ENCODE data around the gene ITGA7.

The ITGA7 gene

GRCh38 chr12:55707841-55708694 is at the start of gene ITGA7:
Gene ITGA7 (minus strand): TSS chr12:55707904. CDS start chr12:55707682, 222 bp downstream.
- peak; percentile 37 to 70 for DNase-seq (ENCODE audit: low read depth in 2 of 2)

GRCh38 chr12:55755246-55755645 is 47.5 kb upstream of the ITGA7 start:
- no peak for DNase-seq (ENCODE audit: low read depth in 2 of 2)

- DNase-seq (ENCODE audit: low read depth in 2 of 2): no peak
These were observed 40.7 kb upstream of the ITGA7 start for GRCh38 chr12:55748230-55748993.

GRCh38 chr12:55746913-55747231 is 39.2 kb upstream of the ITGA7 start:
- DNase-seq (ENCODE audit: low read depth in 2 of 2): no peak

GRCh38 chr12:55746174-55746912 is 38.6 kb upstream of the ITGA7 start:
- no peak for DNase-seq (ENCODE audit: low read depth in 2 of 2)

- no peak for DNase-seq (ENCODE audit: low read depth in 2 of 2)
These were observed 37.9 kb upstream of the ITGA7 start for GRCh38 chr12:55745361-55746173.

GRCh38 chr12:55744340-55745030 is 36.8 kb upstream of the ITGA7 start:
- DNase-seq (ENCODE audit: low read depth in 2 of 2): no peak

GRCh38 chr12:55743406-55744339 is 36.0 kb upstream of the ITGA7 start:
- peak in 1 of 2 experiments; percentile 35 for DNase-seq (ENCODE audit: low read depth in 2 of 2)

- DNase-seq (ENCODE audit: low read depth in 2 of 2): peak in 1 of 2 experiments; percentile 69
These were observed 35.2 kb upstream of the ITGA7 start, which contains the start of gene GDF11 for GRCh38 chr12:55742719-55743405. Gene GDF11 (plus strand): TSS chr12:55743122. CDS start chr12:55743317, 195 bp downstream.

- DNase-seq (ENCODE audit: low read depth in 2 of 2): no peak
These were observed 34.4 kb upstream of the ITGA7 start for GRCh38 chr12:55741931-55742680.

- no peak for DNase-seq (ENCODE audit: low read depth in 2 of 2)
These were observed 31.3 kb upstream of the ITGA7 start for GRCh38 chr12:55739025-55739378.

GRCh38 chr12:55738123-55739024 is 30.7 kb upstream of the ITGA7 start:
- peak; percentile 65 to 77 for DNase-seq (ENCODE audit: low read depth in 2 of 2)

GRCh38 chr12:55737581-55738122 is 29.9 kb upstream of the ITGA7 start:
- no peak for DNase-seq (ENCODE audit: low read depth in 2 of 2)

GRCh38 chr12:55736780-55737580 is 29.3 kb upstream of the ITGA7 start:
- DNase-seq (ENCODE audit: low read depth in 2 of 2): peak in 1 of 2 experiments; percentile 57

GRCh38 chr12:55736076-55736475 is 28.4 kb upstream of the ITGA7 start:
- no peak for DNase-seq (ENCODE audit: low read depth in 2 of 2)

- no peak for DNase-seq (ENCODE audit: low read depth in 2 of 2)
These were observed 26.9 kb upstream of the ITGA7 start for GRCh38 chr12:55734595-55734994.
